Caco-2 (cell line): ENCODE measurements around the gene MLLT10. TPM values are rescaled to one million over a fixed set of nuclear protein-coding genes. Genes with fewer than 3 reads are reported as not detected.
A peak's percentile ranks its signal among the peaks of the same experiment; 100 is the strongest.

Source experiments
- BruUV-seq: library from RNA; stranded (reverse); fragments of 400-500 nt; replicated peaks from 2 replicates; lab custom pipeline; 2021; lab: Mats Ljungman, UMichigan
- CTCF ChIA-PET: fragments of 300-600 bp; sonication (Branson Sonifier 250); formaldehyde crosslinking; loops from one replicate; lab custom pipeline; 2022; ENCODE audit warnings: antibody characterized with exemption; lab: Charles Lee
- POLR2A ChIA-PET: fragments of 300-600 bp; sonication (Branson Sonifier 250); formaldehyde crosslinking; loops from one replicate; lab custom pipeline; 2022; ENCODE audit warnings: antibody characterized with exemption; lab: Charles Lee
- DNase-seq, 2 experiments: peaks; one replicate each; pipeline versions ENCODE4 v3.0.0 to v3.0.0-alpha.2; 2020 to 2022
- H3K27me3 ChIP-seq: replicated peaks from 2 replicates; pipeline ENCODE4 v1.6.0; 2011; ENCODE audit warnings: low read length; ENCODE audit not compliant: control insufficient read depth, insufficient read depth
- H3K36me3 ChIP-seq: 2 replicates; pipeline ENCODE4 v1.5.1; 2011; ENCODE audit warnings: low read length; ENCODE audit not compliant: control insufficient read depth, insufficient read depth
- H3K4me1 ChIP-seq: fragments of 250-450 bp; sonication (Bioruptor Pico); 2 replicates; pipeline ENCODE4 v1.5.1; 2020; ENCODE audit warnings: mild to moderate bottlenecking
- H3K4me3 ChIP-seq: 2 replicates; pipeline ENCODE4 v1.5.1; 2011; ENCODE audit warnings: low read depth, mild to moderate bottlenecking, control low read depth, low read length
- H3K9me3 ChIP-seq: fragments of 250-450 bp; sonication (Bioruptor Pico); 2 replicates; pipeline ENCODE4 v1.5.1; 2020; ENCODE audit warnings: mild to moderate bottlenecking, moderate library complexity
- H3K27ac Mint-ChIP-seq: one replicate; pipeline ENCODE4 v1.8.0; 2022; ENCODE audit warnings: mixed read lengths; ENCODE audit not compliant: unreplicated experiment
- H3K27me3 Mint-ChIP-seq: one replicate; pipeline ENCODE4 v1.8.0; 2022; ENCODE audit warnings: mixed read lengths; ENCODE audit not compliant: insufficient read depth, unreplicated experiment
- H3K36me3 Mint-ChIP-seq: one replicate; pipeline ENCODE4 v1.8.0; 2022; ENCODE audit warnings: mild to moderate bottlenecking, mixed read lengths; ENCODE audit not compliant: insufficient read depth, unreplicated experiment
- H3K4me1 Mint-ChIP-seq: one replicate; pipeline ENCODE4 v1.8.0; 2022; ENCODE audit warnings: low read depth, mixed read lengths; ENCODE audit not compliant: unreplicated experiment
- H3K4me3 Mint-ChIP-seq: one replicate; pipeline ENCODE4 v1.8.0; 2022; ENCODE audit warnings: mild to moderate bottlenecking, moderate library complexity, mixed read lengths; ENCODE audit not compliant: unreplicated experiment
- H3K9me3 Mint-ChIP-seq: one replicate; pipeline ENCODE4 v1.8.0; 2022; ENCODE audit warnings: mixed read lengths; ENCODE audit not compliant: unreplicated experiment
- intact Hi-C: fragments of 100-400 bp; cut with micrococcal nuclease; formaldehyde crosslinking; loops from one replicate; pipeline ENCODE4 v1.10.0; 2022; ENCODE audit not compliant: unreplicated experiment
- total RNA-seq: library from RNA; stranded (reverse); gene quantifications from 2 replicates; pipeline ENCODE4 v1.2.3, GENCODE V29; 2022
- TF ChIP-seq, protein P1 (sequence below), 2 experiments: fragments of 200-600 bp in 1 of 2; IDR thresholded peaks; 1 replicate in 1 of 2; 2 replicates in 1 of 2; pipeline versions ENCODE4 v1.5.1 to v1.8.0; 2011 to 2022; ENCODE audit warnings: antibody characterized with exemption in 1 of 2, control low read depth in 1 of 2, inconsistent platforms in 1 of 2, low read depth in 1 of 2, low read length in 1 of 2, mild to moderate bottlenecking in 1 of 2, moderate library complexity in 1 of 2; ENCODE audit not compliant: insufficient read depth in 1 of 2, severe bottlenecking in 1 of 2, unreplicated experiment in 1 of 2

Gene MLLT10
- total RNA-seq, 1 experiment from 2014 or later, result 84.3 TPM

DNA sequence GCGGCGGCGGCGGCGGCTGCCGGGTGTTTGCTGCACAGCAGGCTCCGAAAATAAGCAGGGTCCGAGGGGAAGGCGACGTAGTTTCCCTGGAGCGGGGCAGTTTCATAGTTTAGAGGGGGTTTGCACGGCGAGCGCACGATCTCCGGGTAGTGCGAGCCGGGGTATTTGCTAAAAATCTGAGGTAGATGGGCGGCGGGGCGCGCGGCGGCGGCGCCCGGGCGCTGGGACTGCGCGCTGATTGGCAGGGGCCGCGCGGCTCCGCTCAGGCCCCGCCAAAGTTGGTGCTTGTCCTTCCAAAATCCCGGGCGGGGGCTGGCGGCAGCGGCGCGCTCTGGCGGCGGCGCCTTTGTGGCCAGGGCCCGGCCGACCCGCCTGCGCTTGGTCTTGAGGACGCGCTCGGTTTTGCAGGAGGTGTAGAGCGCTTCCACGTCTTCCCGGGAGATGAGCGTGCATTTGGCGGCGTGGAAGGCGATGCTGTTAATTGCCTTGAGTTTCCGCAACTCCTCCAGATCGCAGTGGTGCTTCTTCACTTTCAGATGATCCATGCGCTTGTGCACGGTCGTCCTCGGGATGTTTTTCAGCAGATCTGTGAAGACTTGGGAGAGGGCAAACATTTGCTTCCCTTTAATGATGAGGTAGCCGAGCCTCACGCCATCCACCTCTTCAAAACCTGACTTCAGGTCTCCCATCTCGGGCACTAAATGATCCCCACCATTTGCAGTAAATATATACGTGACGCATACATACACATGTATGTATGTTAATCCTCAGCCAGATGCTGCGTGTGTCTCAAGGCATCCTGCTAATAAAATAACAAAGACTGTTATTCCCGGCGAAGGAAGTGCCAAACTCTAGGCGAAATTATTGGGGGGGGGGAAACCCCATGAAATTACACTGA, 16.6 kb upstream of the MLLT10 start:
- DNase-seq, result peak; percentile 79 to 88
- CTCF ChIA-PET, result interaction anchor here (0.5 to 3.6 kb wide), 5 partner anchors 9 to 342 kb away, joined by 3 to 25 read pairs (median 9); no protein-coding TSS in a partner anchor

DNA sequence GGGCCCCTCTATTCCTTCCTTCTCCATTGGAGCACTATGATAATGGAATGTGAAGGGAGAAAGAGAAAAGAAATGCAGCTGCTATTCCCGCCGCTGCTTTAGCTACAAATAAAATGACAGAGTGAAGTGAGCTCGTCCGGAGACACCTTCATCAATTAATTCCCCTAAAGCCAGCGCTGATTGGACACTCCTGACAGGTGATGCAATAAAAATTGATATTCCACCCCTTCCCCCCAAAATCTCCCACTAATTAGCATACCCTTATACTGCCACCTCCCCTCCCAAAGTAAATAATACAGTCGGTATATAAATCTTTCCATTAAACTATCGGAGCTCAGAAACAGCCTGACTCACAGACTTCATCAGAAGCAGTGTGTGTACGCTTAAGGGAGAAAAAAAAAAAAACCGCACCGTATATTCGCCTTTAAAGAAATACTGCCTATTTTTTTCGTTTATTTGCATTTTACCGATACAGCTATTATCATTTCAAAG, 15.8 kb upstream of the MLLT10 start:
- Histone ChIP-seq H3K9me3 (no peaks in the 10 kb centered on the region), H3K36me3 (no peaks in the 10 kb centered on the region), H3K4me3 (peak overlapping the region; percentile 71), H3K4me1 (peaks cover 37% of the 10 kb centered on the region), H3K27me3 (no peaks in the 10 kb centered on the region)
- TF ChIP-seq, protein P1, sequence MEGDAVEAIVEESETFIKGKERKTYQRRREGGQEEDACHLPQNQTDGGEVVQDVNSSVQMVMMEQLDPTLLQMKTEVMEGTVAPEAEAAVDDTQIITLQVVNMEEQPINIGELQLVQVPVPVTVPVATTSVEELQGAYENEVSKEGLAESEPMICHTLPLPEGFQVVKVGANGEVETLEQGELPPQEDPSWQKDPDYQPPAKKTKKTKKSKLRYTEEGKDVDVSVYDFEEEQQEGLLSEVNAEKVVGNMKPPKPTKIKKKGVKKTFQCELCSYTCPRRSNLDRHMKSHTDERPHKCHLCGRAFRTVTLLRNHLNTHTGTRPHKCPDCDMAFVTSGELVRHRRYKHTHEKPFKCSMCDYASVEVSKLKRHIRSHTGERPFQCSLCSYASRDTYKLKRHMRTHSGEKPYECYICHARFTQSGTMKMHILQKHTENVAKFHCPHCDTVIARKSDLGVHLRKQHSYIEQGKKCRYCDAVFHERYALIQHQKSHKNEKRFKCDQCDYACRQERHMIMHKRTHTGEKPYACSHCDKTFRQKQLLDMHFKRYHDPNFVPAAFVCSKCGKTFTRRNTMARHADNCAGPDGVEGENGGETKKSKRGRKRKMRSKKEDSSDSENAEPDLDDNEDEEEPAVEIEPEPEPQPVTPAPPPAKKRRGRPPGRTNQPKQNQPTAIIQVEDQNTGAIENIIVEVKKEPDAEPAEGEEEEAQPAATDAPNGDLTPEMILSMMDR (IDR thresholded peaks at IDR 0.05; ENCODE audit: insufficient read depth in 1 of 2, low read depth in 1 of 2, low read length in 1 of 2, severe bottlenecking in 1 of 2, unreplicated experiment in 1 of 2), result no peak
- ChIA-PET POLR2A (interaction anchor here (0.6 to 1.2 kb wide), 3 partner anchors 9 to 14 kb away, joined by 4 to 10 read pairs (median 5); no protein-coding TSS in a partner anchor), CTCF (interaction anchor here (0.5 to 1.0 kb wide), 4 partner anchors 8 to 343 kb away, joined by 3 to 9 read pairs (median 3); no protein-coding TSS in a partner anchor)
- Mint-ChIP-seq H3K9me3 (no peaks in the 10 kb centered on the region), H3K27ac (peak overlapping the region; percentile 80), H3K4me3 (peak overlapping the region; percentile 92), H3K4me1 (peaks cover 48% of the 10 kb centered on the region), H3K36me3 (peaks cover 5% of the 10 kb centered on the region), H3K27me3 (no peaks in the 10 kb centered on the region)
- no TSS peak for BruUV-seq
- no peak for DNase-seq
- intact Hi-C loops, result loop anchor here (5.0 kb wide), 1 partner anchor 434 kb away; no protein-coding TSS in a partner anchor

More for the DNA sequence above, 16.6 kb upstream of the MLLT10 start:
- H3K27me3 Mint-ChIP-seq, result no peaks in the 10 kb centered on the region
- no peaks in the 10 kb centered on the region for H3K9me3 Mint-ChIP-seq
- intact Hi-C loops, result loop anchor here (1.0 to 5.0 kb wide), 4 partner anchors 8 to 435 kb away; partner anchors contain the start of gene SKIDA1
- Histone ChIP-seq H3K4me3 (peak overlapping the region; percentile 71), H3K27me3 (no peaks in the 10 kb centered on the region), H3K4me1 (peaks cover 38% of the 10 kb centered on the region), H3K9me3 (no peaks in the 10 kb centered on the region), H3K36me3 (no peaks in the 10 kb centered on the region)
- H3K36me3 Mint-ChIP-seq, result peaks cover 5% of the 10 kb centered on the region
- peak overlapping the region; percentile 92 for H3K4me3 Mint-ChIP-seq
- BruUV-seq, result TSS peak; percentile 36
- peaks cover 50% of the 10 kb centered on the region for H3K4me1 Mint-ChIP-seq
- peak overlapping the region; percentile 80 for H3K27ac Mint-ChIP-seq
- POLR2A ChIA-PET, result interaction anchor here (0.6 to 2.4 kb wide), 6 partner anchors 8 to 42 kb away, joined by 4 to 22 read pairs (median 8); partner anchors contain the start of gene SKIDA1
- TF ChIP-seq, protein P1 (IDR thresholded peaks at IDR 0.05; ENCODE audit: insufficient read depth in 1 of 2, low read depth in 1 of 2, low read length in 1 of 2, severe bottlenecking in 1 of 2, unreplicated experiment in 1 of 2), result no peak
